MCF 10A (cell line): ENCODE results near the gene CDK13. TPM values are rescaled to one million over a fixed set of nuclear protein-coding genes. Genes with fewer than 3 reads are reported as not detected.

ENCODE experiments used
- BruUV-seq: library from RNA; stranded (reverse); fragments of 400-500 nt; replicated peaks from 2 replicates; lab custom pipeline; 2021; lab: Mats Ljungman, UMichigan
- CTCF ChIA-PET: fragments of 300-600 bp; sonication (Branson Sonifier 250); formaldehyde crosslinking; extraction: SDS; loops from one replicate; lab custom pipeline; 2021; ENCODE audit warnings: antibody characterized with exemption, inconsistent platforms; lab: Yijun Ruan, JAX
- POLR2A ChIA-PET: fragments of 300-600, 350-650 bp; sonication (Branson Sonifier 250); formaldehyde crosslinking; extraction: SDS; loops from one replicate; lab custom pipeline; 2020; ENCODE audit warnings: antibody characterized with exemption, inconsistent platforms; lab: Yijun Ruan, JAX
- DNase-seq: peaks from one replicate; pipeline ENCODE4 v3.0.0-alpha.2; 2018; ENCODE audit not compliant: unreplicated experiment
- H3K27ac Mint-ChIP-seq: one replicate; pipeline ENCODE4 v1.8.0; 2022; ENCODE audit warnings: mild to moderate bottlenecking, low read depth, mixed read lengths; ENCODE audit not compliant: unreplicated experiment
- H3K27me3 Mint-ChIP-seq: one replicate; pipeline ENCODE4 v1.8.0; 2022; ENCODE audit warnings: mixed read lengths; ENCODE audit not compliant: insufficient read depth, unreplicated experiment
- H3K36me3 Mint-ChIP-seq: one replicate; pipeline ENCODE4 v1.8.0; 2022; ENCODE audit warnings: mild to moderate bottlenecking, moderate library complexity, mixed read lengths; ENCODE audit not compliant: insufficient read depth, unreplicated experiment
- H3K4me1 Mint-ChIP-seq: one replicate; pipeline ENCODE4 v1.8.0; 2022; ENCODE audit warnings: mixed read lengths; ENCODE audit not compliant: insufficient read depth, unreplicated experiment
- H3K4me3 Mint-ChIP-seq: one replicate; pipeline ENCODE4 v1.8.0; 2022; ENCODE audit warnings: mild to moderate bottlenecking, moderate library complexity, mixed read lengths; ENCODE audit not compliant: unreplicated experiment
- H3K9me3 Mint-ChIP-seq: one replicate; pipeline ENCODE4 v1.8.0; 2022; ENCODE audit warnings: mixed read lengths; ENCODE audit not compliant: unreplicated experiment
- intact Hi-C: fragments of 100-400 bp; cut with micrococcal nuclease; formaldehyde crosslinking; loops from 2 replicates; pipeline ENCODE4 v1.14.1; 2022
- total RNA-seq: library from RNA; stranded (reverse); gene quantifications from 2 replicates; pipeline ENCODE4 v1.2.3, GENCODE V29; 2022
- TF ChIP-seq, protein P1 (sequence below): fragments of 200-600 bp; IDR thresholded peaks from one replicate; pipeline ENCODE4 v1.8.0; 2022; ENCODE audit warnings: antibody characterized with exemption, mild to moderate bottlenecking; ENCODE audit not compliant: unreplicated experiment

The CDK13 gene
- total RNA-seq, 1 experiment from 2014 or later = 50.2 TPM

DNA sequence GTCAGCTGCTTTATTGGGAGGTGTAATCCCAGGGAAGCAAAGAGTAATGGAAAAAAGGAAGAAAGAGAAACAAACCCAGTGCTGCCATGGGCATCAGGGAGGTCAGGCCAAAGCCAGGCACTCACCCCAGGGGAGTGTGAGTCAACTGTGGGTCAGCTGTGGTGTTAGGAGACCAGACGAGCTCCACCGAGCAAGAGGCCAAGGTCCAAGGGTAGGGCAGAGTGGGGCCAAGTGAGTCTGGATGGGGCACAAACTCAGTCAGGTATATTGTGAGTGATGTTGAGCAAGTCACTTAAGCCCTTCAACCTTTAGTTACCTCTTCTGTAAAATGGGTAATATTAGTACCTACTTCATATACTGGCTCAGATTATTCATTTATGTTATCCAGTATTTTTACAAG, 30.4 kb upstream of the CDK13 start:
- ChIA-PET POLR2A (interaction anchor here (0.8 kb wide), 1 partner anchor 23 kb away, joined by 4 read pairs; no protein-coding TSS in a partner anchor), CTCF (interaction anchor here (0.6 to 1.0 kb wide), 5 partner anchors 9 to 132 kb away, joined by 3 to 4 read pairs (median 3); no protein-coding TSS in a partner anchor)
- Mint-ChIP-seq H3K27ac (no peak overlapping the region), H3K27me3 (no peaks in the 10 kb centered on the region), H3K36me3 (no peaks in the 10 kb centered on the region), H3K4me3 (no peak overlapping the region), H3K9me3 (no peaks in the 10 kb centered on the region), H3K4me1 (no peaks in the 10 kb centered on the region)
- intact Hi-C loops = no loop called here
- DNase-seq = no peak
- BruUV-seq = no TSS peak
- TF ChIP-seq, protein P1, sequence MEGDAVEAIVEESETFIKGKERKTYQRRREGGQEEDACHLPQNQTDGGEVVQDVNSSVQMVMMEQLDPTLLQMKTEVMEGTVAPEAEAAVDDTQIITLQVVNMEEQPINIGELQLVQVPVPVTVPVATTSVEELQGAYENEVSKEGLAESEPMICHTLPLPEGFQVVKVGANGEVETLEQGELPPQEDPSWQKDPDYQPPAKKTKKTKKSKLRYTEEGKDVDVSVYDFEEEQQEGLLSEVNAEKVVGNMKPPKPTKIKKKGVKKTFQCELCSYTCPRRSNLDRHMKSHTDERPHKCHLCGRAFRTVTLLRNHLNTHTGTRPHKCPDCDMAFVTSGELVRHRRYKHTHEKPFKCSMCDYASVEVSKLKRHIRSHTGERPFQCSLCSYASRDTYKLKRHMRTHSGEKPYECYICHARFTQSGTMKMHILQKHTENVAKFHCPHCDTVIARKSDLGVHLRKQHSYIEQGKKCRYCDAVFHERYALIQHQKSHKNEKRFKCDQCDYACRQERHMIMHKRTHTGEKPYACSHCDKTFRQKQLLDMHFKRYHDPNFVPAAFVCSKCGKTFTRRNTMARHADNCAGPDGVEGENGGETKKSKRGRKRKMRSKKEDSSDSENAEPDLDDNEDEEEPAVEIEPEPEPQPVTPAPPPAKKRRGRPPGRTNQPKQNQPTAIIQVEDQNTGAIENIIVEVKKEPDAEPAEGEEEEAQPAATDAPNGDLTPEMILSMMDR = no peak

DNA sequence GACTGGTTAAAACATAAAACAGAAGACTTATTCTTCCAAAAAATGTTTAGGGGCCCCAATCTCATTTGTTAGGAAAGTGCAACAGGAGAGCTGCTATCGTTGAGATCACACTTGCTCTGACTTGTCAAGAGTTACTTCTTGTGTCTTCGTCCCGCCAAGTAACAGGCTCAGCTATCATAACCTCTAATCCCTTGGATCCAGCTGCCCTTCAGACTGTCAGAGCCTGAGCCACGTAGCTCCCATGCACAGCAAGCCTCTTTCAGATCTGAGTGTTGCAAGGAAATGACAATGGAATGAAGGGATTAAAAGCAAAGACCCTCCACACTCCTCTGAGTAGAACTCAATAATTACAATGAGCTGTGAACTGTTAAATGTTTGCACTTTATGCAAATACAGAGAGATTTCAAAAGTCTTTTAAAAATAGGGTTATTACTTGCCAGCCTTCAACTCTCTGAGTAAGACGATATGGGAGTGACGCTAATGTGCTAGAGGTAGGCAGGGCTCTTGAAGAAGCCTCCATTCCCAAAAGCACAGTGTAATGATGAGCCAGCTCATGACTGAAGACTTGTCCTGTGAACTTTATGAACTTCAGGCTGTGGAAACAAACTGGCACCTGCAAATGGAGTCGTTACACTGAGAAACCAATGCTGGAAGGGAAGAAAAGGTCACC, 28.4 kb upstream of the CDK13 start:
- TF ChIP-seq, protein P1 = no peak
- ChIA-PET POLR2A (no interaction called here), CTCF (interaction anchor here (0.6 to 1.2 kb wide), 3 partner anchors 25 to 171 kb away, joined by 3 to 4 read pairs (median 4); no protein-coding TSS in a partner anchor)
- no TSS peak for BruUV-seq
- no peak overlapping the region for H3K27ac Mint-ChIP-seq
- no peaks in the 10 kb centered on the region for H3K27me3 Mint-ChIP-seq
- no peak overlapping the region for H3K4me3 Mint-ChIP-seq
- DNase-seq = no peak
- no peaks in the 10 kb centered on the region for H3K36me3 Mint-ChIP-seq
- H3K4me1 Mint-ChIP-seq = no peaks in the 10 kb centered on the region
- intact Hi-C loops = no loop called here
- H3K9me3 Mint-ChIP-seq = no peaks in the 10 kb centered on the region

DNA sequence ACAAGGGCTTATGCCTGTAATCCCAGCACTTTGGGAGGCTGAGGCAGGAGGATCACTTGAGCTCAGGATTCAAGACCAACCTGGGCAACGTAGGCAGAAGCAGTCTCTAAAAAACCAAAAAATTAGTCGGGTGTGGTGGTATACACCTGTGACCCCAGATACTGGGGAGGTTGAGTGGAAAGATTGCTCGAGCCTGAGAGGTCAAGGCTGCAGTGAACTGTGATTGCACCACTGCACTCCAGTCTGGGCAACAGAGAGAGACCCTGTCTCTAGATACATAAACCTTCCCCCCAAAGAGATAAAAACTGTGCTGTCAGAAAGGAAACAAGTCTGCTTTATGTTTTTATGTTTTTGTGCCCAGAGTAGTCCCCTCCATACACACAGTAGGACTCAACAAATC, 27.5 kb upstream of the CDK13 start:
- no peaks in the 10 kb centered on the region for H3K27me3 Mint-ChIP-seq
- CTCF ChIA-PET = no interaction called here

DNA sequence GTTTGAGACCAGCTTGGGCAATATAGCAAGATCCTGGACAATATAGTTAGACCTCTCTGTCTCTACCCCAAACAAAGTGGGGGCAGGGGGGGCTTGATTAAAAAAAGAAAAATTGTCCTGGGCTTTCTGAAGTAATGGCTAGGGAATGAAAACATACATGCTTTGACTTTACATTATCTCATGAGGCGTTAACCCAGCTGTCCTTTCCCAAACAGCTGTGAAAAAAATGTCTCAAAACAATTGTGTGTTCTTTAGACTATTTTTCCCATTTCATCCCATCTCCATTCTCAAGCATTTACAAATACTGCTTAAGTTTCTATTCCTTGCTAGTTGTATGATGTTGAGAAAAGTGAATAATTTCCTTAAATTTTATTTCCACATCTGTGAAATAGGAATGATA, 27.0 kb upstream of the CDK13 start:
- TF ChIP-seq, protein P1 = no peak

More for the DNA sequence above, 27.5 kb upstream of the CDK13 start:
- H3K27ac Mint-ChIP-seq = no peak overlapping the region
- TF ChIP-seq, protein P1 = no peak
- no peak overlapping the region for H3K4me3 Mint-ChIP-seq
- intact Hi-C loops = no loop called here
- no peaks in the 10 kb centered on the region for H3K4me1 Mint-ChIP-seq
- no TSS peak for BruUV-seq
- no peak for DNase-seq
- no peaks in the 10 kb centered on the region for H3K9me3 Mint-ChIP-seq
- no peaks in the 10 kb centered on the region for H3K36me3 Mint-ChIP-seq
- POLR2A ChIA-PET = no interaction called here

More for the DNA sequence above, 27.0 kb upstream of the CDK13 start:
- Mint-ChIP-seq H3K27ac (no peak overlapping the region), H3K27me3 (no peaks in the 10 kb centered on the region), H3K9me3 (no peaks in the 10 kb centered on the region), H3K4me1 (no peaks in the 10 kb centered on the region), H3K4me3 (no peak overlapping the region), H3K36me3 (no peaks in the 10 kb centered on the region)
- DNase-seq = no peak
- CTCF ChIA-PET = interaction anchor here (0.8 to 2.0 kb wide), 2 partner anchors 25 to 27 kb away, joined by 4 to 7 read pairs; no protein-coding TSS in a partner anchor
- POLR2A ChIA-PET = no interaction called here
- intact Hi-C loops = no loop called here
- no TSS peak for BruUV-seq
